Measurements from ENCODE around the gene INCENP.
A peak's percentile ranks its signal among the peaks of the same experiment; 100 is the strongest.

Gene INCENP

DNA sequence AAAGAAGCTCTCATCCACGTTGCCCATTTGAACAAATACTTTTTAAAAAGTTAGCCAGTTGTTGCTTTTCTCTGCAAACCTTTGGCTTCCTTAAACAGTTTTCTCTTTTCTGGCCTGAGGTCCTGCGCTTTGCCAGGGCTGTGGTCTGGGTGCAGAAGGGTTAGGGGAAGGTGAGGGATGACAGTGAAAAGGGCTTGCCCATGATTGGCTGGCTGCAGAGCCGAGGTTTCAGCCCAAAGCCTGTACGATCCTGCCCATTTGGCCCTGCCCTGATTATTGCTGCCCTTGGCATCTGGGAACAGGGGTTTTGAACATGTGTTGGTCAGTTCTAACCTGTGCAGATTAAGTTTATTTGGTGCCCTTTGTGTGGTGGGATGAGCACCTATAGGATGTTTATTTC is 1.5 kb downstream of the INCENP start:
- DNase-seq = no peak

DNA sequence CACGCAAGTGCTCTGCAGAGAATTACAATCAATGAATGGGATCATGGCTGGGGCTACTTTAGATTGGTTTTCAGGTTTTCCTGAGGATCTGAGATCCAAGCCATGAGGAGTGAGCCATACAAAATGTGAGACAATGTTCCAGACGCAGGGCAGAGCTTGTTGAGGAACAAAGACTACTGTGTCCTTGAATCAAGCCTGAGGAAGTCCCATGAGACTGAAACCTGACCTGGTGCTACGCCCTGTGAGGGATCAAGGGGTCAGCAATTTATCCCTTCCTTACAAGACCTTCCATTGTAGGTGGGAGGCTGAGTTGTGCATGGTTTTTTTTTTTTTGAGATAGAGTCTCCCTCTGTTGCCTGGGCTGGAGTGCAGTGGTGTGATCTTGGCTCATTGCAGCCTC is 2.1 kb downstream of the INCENP start:
- DNase-seq = peak; percentile 6

DNA sequence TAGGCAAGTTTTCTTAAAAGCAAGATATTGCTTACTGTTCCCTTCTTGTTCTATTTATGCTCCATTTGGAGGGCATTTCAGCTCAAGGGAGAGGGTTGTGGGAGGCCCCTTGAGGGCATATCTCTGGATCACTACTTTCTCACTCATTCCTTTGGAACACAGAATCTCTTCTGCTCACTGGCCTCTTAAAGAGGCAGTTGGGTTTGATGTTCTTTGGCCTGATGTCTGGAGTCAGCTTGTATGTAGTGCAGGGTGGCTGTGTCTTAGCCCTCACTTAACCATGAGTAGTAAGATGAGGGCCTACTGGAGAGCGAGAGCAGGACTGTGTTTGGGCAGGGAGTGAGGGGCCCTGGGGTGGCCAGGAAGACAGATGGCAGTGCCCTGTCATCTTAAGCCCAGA is 3.6 kb downstream of the INCENP start:
- no peak for DNase-seq

DNA sequence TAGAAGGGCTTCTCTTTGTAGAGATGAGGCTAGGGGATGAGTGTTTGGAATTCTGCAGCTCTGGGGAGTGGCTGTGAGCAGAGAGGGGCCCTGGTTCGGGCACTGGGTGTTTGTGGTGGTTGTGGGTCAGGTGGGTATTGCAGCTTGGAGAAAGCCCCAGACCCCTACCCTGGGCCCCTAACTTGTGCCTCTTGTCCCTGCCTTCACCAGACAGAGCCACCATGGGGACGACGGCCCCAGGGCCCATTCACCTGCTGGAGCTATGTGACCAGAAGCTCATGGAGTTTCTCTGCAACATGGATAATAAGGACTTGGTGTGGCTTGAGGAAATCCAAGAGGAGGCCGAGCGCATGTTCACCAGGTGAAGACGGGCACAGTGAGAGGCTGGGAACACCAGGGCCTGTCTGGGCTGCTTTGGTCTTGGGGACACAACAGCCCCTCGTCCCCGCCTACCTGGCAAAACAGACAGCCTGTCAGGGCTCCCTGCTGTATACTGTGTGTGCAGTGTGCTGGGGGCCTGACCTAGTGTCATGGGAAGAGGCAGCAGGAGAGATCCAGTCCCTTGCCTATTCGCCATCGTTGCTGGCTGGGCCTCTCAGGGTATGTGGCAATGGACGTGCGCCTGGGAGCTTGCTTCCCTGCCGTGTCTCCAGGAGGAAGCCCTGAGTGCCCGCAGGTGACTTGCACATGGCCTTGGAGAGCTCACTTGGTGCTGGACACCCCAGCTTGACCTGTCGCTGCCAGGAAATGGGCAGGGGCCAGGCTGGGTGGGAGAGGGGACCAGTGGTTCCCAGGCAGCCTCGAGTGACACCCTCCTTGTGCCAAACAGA is 4.3 kb downstream of the INCENP start:
- no peak for DNase-seq

DNA sequence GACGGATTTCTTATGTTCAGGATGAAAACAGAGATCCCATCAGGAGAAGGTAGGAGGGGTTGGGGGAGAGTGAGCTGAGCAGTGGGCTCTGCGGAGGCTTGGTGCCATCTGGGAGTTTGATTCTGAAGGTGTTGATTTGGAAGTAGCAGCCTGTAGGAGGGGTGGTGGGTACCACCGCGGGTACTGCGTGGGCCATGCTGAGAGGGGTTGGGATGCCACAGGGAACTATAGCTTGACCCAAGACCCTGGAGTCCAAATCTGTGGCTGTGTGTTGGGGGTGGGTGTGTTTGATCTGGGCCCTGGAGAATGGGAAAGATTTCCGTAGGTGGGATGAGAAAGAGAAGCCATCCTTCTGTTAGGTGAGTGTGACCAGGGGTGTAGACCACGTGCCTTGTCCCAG is 5.0 kb downstream of the INCENP start:
- DNase-seq = no peak

DNA sequence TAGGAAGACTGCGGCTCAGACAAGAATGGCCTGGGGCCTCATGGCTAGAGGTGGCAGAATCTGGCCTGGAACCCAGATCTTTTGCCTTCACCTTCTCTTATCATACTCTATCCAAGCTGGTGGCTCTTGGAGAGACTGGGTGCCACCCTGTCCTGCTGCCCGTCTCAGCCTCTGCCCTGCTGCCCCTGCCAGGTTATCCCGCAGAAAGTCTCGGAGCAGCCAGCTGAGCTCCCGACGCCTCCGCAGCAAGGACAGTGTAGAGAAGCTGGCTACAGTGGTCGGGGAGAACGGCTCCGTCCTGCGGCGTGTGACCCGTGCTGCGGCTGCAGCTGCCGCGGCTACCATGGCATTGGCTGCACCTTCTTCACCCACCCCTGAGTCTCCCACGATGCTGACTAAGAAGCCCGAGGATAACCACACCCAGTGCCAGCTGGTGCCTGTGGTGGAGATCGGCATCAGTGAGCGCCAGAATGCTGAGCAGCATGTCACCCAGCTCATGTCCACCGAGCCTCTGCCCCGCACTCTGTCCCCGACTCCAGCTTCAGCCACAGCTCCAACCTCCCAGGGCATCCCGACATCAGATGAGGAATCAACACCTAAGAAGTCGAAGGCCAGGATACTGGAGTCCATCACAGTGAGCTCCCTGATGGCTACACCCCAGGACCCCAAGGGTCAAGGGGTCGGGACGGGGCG is 5.9 kb downstream of the INCENP start:
- no peak for DNase-seq

DNA sequence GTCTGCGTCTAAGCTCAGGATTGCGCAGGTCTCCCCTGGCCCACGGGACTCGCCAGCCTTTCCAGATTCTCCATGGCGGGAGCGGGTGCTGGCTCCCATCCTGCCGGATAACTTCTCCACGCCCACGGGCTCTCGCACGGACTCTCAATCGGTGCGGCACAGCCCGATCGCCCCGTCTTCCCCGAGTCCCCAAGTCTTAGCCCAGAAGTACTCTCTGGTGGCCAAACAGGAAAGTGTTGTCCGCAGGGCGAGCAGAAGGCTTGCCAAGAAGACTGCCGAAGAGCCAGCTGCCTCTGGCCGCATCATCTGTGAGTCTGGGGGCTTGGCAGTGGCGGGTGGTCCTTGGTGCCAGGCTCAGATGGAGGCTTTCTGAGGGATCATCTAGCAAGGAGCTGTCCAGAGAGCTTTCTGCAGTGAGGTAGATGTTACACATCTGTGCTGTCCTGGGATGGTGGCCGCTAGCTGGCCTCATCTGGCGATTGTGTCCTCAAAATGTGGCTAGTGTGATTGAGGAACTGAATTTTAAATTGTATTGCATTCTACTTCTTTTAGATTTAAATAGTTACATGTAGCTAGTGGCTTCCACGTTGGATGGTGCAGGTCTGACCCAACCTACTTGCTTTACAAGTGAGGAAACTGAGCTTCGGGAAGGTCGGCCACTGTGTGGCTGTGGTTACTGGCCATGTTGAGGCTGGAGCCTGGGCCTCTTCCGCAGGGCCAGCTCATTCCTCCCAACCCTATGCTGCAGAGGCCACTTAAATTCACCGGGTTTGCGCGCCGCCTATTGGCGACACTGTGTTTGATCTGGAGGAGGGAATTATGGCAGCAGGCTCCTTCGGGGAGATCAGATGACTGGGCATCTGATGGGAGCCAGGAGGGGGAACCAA is 6.7 kb downstream of the INCENP start:
- DNase-seq = no peak

DNA sequence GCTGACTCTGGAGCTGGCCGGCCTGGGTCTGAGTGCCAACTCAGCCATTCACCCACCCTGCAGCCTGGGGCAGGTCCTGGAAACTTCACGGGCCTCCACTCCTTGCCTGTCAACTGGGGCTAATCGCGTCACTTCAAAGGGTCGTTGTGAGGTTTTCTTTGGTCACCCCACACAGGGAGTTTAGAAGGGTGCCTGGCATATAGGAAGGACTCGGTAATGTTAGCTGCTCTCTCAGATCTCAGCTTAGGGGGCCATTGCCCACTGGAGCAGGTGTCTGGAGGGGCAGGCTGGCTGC is 7.3 kb downstream of the INCENP start:
- DNase-seq = no peak

DNA sequence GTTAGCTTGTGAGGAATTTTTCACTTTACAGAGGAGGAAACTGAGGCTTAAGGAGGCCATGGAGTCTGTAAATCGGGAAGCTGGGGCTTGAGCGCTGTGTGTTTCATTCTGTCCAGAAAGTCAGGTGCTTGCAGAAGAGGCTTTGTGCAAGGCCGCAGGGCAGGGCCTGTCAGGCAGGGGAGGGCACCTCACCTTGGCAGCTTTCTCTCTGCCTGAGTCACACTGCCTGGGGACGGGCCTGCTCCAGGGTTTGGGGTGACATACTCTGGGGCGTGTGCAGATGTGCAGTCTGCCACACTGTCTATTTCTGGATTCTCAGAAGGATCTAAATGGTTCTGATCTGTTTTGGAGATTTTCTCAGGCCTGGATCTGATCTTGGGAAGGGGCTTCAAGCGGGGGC is 8.4 kb downstream of the INCENP start:
- DNase-seq = no peak

DNA sequence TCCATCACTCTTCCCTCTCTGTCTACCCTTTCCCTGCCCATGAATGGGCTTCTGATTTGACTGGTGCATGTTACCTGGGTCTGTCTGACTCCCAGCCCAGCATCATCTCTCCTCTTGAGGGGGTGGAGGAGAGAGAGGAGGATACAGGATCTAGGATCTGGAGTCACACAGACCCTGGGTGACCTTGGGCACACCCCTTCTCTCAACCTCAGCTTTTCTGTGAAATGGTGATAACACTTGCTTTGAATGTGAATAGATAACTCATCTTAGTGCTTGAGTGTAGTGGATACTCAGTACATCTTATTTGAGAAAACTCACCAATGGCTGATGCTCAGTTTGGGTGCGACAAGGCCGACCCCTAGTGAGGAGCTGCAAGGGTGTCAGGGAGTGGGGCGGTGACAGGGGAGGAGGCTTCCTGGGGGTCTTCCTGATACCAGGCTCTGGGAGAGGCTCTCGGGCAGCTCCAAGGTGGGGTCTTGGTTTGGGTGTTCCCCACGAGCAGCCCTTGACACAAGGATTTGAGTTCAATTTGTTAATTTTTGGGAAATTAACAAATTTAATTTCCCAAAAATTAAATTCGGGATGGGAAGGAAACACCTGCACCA is 9.0 kb downstream of the INCENP start:
- no peak for DNase-seq

DNA sequence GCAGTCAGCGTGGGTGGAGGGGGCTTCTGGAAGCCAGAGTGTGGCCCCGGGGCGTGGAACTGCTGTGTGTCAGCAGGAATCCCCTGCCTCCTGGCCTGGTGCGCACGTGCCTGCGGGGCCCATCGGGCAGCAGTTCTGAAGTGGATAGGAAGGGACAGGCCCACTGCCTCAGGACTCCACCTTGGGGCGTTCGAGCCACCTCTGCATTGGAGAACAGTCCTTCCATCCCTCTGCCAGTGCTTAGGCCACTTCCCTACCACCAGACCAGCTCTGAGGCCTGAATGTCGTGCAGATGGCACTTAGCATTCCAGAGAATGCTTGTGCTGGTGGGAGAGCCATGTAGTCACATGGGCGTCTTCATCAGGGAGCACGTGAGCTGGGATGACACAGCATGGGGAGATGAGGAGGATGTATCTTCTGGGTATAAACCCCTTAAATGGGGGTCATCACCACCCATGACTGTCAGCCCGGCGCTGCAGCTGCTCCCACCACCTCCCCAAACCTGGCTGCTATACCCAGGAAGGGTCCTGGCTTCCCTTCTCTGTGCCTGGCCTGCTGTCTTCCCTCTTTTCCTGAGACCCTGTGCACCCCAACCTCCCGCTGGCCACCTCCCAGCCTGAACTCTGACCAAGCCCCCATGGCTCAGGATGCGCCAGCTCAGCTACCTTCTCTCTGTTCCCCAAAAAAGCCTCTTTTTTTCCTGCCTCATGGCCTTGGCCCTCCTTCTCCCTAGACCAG is 9.7 kb downstream of the INCENP start:
- DNase-seq = no peak

DNA sequence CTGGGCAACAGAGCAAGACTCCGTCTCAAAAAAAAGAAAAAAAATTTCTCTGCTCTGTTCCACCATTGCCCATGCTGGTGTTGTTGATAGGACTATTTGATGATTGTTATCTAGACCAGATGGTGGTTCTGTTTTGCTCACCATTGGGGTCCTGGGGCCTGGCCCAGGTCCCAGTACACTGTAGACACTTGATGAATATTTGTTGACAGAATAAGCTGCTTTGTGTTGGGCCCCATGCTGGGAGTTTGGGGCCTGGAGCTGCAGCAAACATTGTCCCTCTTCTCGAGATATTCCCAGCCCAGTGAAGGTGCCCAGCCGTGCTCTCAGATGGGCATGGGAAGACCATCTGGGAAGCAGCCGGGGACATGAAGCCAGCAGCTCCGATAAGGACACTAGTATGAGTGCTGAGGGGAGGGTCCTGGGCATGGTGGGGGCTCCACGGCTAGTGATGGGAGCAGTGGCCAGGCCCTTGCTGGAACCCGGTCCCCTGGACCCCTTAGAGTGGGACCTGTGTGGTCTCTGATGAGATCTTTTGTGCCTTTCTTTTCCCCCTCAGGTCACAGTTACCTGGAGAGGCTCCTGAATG is 13.6 kb downstream of the INCENP start:
- no peak for DNase-seq

DNA sequence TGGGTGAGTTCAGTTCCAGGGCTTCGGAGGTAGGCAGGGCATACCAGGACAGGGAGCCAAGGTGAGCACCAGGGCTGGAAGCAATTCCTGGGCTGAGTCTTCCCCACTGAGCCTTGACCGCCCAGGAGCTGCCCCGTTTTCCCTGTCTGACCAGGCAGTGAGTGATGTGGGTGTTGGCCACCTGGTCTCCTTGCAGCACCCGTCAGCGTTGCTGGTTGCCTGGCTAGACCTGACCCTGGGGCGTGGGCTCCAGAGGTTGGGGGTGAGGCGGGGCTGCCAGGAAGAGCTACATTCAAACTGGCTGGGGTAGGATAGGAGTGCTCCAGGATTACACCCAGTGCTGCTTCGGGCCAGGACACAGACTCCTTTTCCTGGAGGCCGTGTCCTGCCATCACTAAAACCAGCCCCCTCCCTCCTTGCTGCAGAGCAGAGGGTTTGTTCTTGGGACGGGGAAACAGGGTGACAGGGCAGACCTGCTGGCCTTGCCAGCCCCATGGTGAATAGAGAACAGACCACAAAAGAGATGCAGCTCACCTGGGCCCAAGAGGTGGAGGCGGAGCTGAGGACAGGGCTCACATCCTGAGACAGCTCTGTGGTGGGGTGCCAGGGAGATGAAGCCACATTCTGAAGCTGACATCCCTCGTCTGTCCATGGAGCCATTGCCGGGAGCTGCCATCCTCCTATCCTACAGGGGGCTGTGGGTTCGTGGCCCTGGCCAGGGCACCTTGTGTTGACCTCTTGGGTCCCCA is 14.2 kb downstream of the INCENP start:
- no peak for DNase-seq

DNA sequence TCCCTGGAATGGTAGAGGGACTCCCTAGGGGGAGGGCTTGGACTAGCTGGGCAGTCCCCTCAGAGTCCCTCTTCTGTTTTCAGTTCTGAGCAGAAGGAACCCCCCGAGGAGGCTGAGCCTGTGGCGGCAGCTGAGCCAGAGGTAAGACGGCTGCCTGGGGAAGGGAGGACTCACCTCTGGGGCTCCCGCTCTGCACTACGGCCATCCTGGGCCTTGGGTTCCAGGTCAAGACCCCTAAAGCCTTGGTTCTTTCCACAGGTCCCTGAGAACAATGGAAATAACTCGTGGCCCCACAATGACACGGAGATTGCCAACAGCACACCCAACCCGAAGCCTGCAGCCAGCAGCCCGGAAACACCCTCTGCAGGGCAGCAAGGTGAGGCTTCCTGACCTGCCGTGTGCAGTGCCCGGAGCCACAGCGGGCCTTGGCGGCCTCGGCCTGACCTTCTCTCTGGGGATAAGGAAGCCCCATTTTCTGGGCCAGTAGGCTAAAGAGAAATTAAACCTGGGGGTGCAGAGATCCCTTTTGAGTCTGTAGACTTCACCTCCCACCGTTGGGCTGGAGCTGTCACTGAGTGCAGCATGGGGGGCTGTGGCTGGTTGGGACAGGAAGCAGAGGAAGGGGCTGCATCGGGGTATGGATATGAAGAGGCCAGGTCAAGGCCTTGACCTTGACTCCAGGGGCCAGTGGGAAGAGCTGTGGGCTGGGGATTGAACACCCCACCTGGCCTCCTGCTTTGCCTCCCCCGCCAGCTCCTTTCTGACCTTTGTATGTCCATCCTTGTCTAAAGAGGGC is 15.0 kb downstream of the INCENP start:
- no peak for DNase-seq

DNA sequence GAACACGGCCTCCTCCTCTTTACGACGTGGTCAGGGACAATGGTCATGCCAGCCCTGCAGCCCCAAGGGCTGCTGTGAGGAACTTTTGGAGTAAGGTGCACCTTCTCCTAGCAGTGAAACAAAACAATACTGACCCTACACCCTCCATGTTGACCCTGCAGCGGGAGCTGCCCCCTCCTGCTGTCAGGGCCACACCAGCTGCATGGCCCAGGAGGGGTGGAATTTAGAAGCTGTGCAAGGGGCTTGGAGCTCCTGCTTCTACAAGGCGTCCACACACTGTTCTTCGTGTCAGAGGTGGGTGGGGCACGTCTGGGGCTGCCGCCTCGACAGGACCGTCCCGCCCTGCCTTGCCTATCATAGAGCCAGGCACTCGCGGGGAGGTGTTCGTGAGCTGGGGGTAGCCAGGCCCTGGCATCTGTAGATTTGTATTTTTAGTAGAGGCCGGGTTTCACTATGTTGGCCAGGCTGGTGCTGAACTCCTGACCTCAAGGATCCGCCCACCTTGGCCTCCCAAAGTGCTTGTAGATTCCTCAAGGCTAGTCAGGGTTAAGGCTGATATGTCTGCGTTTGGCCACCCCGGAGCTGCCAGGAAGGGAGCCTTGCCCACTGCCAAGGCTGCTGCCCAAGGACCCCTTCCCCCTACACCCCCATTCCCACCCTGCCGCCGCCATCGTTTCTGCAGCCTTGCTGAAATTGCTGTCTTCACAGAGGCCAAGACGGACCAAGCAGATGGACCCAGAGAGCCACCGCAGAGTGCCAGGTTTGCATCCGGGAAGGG is 15.9 kb downstream of the INCENP start:
- DNase-seq = no peak

DNA sequence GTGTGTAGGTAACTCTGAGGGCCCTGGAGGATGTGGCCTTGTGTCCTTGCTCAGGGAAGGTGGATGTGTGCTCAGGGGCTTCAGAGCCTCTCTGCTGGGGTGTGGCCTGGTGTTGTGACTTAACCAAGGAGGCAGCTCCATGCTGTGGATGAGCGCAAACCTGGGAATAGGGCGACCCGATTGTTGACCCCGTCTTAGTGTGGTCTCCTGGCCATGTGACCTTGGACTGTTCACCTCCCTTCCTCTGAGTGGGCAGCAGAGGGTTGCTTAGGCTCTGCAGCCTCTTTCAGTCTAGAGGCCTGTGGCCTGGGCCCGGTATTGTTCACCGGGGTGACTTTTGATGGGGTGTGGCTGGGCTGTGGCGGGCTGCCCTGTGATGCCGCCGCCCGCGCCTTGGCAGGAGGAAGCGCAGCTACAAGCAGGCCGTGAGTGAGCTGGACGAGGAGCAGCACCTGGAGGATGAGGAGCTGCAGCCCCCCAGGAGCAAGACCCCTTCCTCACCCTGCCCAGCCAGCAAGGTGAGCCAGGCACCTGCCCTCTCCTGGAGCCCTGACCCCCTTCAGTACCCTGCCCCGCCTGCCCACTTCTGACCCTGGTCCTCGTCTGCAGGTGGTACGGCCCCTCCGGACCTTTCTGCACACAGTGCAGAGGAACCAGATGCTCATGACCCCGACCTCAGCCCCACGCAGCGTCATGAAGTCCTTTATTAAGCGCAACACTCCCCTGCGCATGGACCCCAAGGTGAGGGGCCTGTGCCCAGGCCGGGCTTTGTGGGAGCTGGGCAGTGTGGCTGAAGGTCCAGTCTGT is 16.7 kb downstream of the INCENP start:
- no peak for DNase-seq

DNA sequence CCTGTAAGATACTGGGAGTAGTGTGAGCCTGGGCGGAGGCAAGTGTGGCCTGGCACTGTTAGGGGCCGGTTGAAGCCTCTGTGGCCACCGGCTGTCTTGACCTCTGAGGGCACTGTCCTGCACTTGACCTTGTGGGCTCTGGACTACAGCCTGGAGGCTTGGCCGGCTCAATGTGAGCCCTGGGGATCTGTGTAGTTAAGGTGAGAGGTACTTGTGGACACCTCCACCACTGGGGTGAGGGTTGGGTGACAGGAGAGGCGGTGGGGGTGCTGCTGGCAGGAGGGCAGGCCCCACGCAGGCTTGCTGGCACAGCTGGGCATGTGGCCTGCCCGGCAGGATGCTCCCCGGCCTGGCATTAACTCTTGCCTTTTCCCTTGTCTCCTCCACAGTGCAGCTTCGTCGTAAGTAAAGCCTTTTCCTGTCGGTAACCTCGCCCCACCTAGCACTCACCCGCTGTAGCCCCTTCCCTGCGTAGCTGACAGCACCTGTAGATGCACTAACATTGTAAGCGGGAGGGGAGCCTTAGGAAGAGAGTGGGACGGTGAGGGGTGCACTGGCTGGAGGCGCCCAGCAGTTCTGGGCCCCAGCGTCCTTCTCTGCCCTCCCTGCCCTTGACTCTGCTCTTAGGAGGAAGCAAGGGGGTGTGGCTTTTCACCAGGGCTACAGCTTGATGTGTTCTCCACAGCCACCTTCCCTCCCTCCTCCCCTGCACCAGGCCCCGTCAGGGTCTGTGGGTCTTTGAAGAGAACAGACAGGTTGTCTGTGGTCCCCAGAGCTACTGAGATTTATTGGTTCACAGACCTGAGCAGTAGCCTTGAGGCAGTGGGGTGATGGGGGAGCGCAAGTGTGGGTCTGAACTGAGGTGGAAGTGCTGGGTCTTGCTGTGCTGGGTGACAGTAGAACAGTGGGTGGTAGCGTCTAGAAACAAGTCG is 17.6 kb downstream of the INCENP start:
- no peak for DNase-seq

DNA sequence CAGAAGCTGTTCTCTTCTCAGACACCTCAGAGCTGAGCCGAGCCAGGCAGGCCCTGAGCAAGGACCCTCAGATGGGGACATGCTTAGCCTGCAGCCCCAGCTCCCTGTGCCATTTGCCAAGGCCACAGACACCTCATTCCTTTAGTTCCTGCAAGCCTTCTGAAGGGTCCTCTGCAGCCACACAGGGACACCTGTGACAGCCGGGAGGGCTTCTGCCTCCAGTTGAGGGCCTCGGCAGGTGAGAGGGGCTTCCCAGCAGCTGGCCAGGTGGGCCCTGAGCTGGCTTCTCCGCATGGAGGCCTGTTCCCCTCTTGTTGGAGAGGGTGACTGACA is 18.2 kb downstream of the INCENP start:
- no peak for DNase-seq

All from DMS79 treated with DMSO at 0.1 percent for 48 hours (cell line).